ENCODE measurements around the gene PPL. TPM values are rescaled to one million over a fixed set of nuclear protein-coding genes. Genes with fewer than 3 reads are reported as not detected.

The PPL gene
- total RNA-seq, 1 experiment from 2014 or later, result 56.4 TPM

DNA sequence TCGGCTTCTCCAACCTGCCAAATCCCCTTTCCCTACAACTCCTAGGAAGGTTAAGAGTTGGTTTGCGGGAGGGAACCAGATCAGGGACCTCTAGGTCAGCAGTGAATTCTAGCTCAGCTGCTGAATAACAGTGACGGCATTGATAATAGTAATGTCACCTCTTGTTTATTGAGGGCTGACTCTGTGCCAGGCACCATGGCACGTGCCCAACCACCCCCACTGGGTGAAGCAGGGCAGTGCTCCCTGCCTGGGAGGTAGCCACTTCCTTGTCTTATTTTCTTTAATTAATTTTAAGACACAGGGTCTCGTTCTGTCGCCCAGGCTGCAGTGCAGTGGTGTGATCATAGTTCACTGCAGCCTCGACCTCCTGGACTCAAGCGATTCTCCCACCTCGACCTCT is 5.5 kb upstream of the PPL start:
- no peak for TF ChIP-seq EZH2 (IDR thresholded peaks at IDR 0.05)
- TF ChIP-seq SP1 (IDR thresholded peaks at IDR 0.05; ENCODE audit: low read depth), result no peak
- 0 out of 2 replicates have a peak, but pooled peaks have one; percentile 5 for TF ChIP-seq POLR2AphosphoS5 (IDR thresholded peaks at IDR 0.05; ENCODE audit: low read depth, low read length)
- TF ChIP-seq, protein P1, sequence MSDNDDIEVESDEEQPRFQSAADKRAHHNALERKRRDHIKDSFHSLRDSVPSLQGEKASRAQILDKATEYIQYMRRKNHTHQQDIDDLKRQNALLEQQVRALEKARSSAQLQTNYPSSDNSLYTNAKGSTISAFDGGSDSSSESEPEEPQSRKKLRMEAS (IDR thresholded peaks at IDR 0.05), result no peak
- CTCF ChIA-PET, result no interaction called here
- H3K4me1 ChIP-seq (ENCODE audit: control insufficient read depth in 1 of 2, insufficient read depth in 2 of 2, low read length in 2 of 2), result peaks cover 63 to 91% of the 10 kb centered on the region in 2 experiments

DNA sequence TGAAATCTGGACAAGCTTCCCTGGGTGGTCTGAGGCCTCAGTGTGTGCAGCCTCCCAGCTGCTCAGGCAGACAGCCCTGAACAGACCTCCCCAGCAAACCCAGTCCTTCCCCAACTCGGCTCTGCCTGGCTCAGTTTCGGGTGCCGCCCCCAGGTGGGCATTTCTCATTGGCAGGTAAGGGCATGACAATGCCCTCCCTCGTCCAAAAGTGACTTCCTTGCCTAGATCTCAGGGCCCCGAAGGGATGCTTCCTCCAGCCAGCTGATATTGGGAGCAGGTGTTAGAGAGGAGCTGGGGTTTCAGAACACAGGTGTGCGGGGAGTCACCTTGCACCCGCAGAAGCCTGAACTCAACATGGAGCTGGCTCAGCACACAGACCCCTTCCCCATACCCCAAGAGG is 3.8 kb upstream of the PPL start:
- RAD21 ChIA-PET (ENCODE audit: low non-redundant PET in 1 of 2, low total read pairs in 2 of 2, uncharacterized antibody in 2 of 2, unreplicated experiment in 2 of 2), result no interaction called here
- Histone ChIP-seq H3K9me3 (ENCODE audit: control insufficient read depth in 1 of 2, insufficient read depth in 1 of 2, low read depth in 1 of 2, low read length in 2 of 2) (no peaks in the 10 kb centered on the region), H3K27ac (ENCODE audit: low read depth, low read length) (no peak overlapping the region; the same call in 1 of the 2 replicates), H2AFZ (ENCODE audit: low read depth, low read length, poor library complexity, severe bottlenecking) (no peak overlapping the region), H3K4me1 (ENCODE audit: control insufficient read depth in 1 of 2, insufficient read depth in 2 of 2, low read length in 2 of 2) (peaks cover 55 to 92% of the 10 kb centered on the region in 2 experiments), H3K79me2 (ENCODE audit: insufficient read depth, low read length) (no peaks in the 10 kb centered on the region; the same call in 1 of the 2 replicates), H3K9me2 (ENCODE audit: insufficient read depth) (no peaks in the 10 kb centered on the region), H3K4me2 (ENCODE audit: low read length) (peak overlapping the region; percentile 58), H4K20me1 (ENCODE audit: insufficient read depth) (no peaks in the 10 kb centered on the region), H3K4me3 (replicated peaks in 1 of 2; ENCODE audit: low read depth in 1 of 2, low read length in 2 of 2) (no peak overlapping the region), H3K9ac (ENCODE audit: low read length) (no peak overlapping the region), H3K36me3 (ENCODE audit: control insufficient read depth in 1 of 2, insufficient read depth in 2 of 2, low read length in 2 of 2) (no peaks in the 10 kb centered on the region), H3K27me3 (ENCODE audit: insufficient read depth, low read length) (no peaks in the 10 kb centered on the region)
- no peak for ATAC-seq
- DNase-seq (ENCODE audit: low read depth, low spot score), result no peak
- CTCF ChIA-PET, result no interaction called here
- intact Hi-C loops (cut with micrococcal nuclease), result loop anchor here (5.0 kb wide), 2 partner anchors 208 to 318 kb away; partner anchors contain the start of genes ANKS3, DNAAF8 and MGRN1
- POLR2A ChIA-PET, result no interaction called here
- BruUV-seq (replicated peaks), result no TSS peak
- TF ChIP-seq FOSL1 (IDR thresholded peaks at IDR 0.05; ENCODE audit: low read depth) (no peak), ZNF274 (IDR thresholded peaks at IDR 0.05; ENCODE audit: low read depth, low read length) (no peak), SP1 (IDR thresholded peaks at IDR 0.05; ENCODE audit: low read depth) (no peak), CEBPB (IDR thresholded peaks at IDR 0.05; ENCODE audit: low read depth) (no peak), SRF (IDR thresholded peaks at IDR 0.05; ENCODE audit: low read depth) (no peak), JUND (IDR thresholded peaks at IDR 0.05) (no peak), POLR2A (IDR thresholded peaks at IDR 0.05; ENCODE audit: borderline replicate concordance, extremely low read depth, insufficient read depth, insufficient read length) (no peak), POLR2AphosphoS5 (IDR thresholded peaks at IDR 0.05; ENCODE audit: low read depth, low read length) (no peak), TCF7L2 (IDR thresholded peaks at IDR 0.05; ENCODE audit: borderline replicate concordance, extremely low read depth, insufficient read depth, insufficient read length) (no peak), CBX3 (IDR thresholded peaks at IDR 0.05; ENCODE audit: low read depth) (no peak), ZFX (IDR thresholded peaks at IDR 0.05) (no peak), YY1 (IDR thresholded peaks at IDR 0.05; ENCODE audit: extremely low read depth, insufficient replicate concordance, low read depth, low read length) (no peak)
- TF ChIP-seq, protein P2, sequence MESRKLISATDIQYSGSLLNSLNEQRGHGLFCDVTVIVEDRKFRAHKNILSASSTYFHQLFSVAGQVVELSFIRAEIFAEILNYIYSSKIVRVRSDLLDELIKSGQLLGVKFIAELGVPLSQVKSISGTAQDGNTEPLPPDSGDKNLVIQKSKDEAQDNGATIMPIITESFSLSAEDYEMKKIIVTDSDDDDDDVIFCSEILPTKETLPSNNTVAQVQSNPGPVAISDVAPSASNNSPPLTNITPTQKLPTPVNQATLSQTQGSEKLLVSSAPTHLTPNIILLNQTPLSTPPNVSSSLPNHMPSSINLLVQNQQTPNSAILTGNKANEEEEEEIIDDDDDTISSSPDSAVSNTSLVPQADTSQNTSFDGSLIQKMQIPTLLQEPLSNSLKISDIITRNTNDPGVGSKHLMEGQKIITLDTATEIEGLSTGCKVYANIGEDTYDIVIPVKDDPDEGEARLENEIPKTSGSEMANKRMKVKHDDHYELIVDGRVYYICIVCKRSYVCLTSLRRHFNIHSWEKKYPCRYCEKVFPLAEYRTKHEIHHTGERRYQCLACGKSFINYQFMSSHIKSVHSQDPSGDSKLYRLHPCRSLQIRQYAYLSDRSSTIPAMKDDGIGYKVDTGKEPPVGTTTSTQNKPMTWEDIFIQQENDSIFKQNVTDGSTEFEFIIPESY (IDR thresholded peaks at IDR 0.05; ENCODE audit: extremely low read depth, insufficient replicate concordance, low read length), result no peak
- TF ChIP-seq, protein P3, sequence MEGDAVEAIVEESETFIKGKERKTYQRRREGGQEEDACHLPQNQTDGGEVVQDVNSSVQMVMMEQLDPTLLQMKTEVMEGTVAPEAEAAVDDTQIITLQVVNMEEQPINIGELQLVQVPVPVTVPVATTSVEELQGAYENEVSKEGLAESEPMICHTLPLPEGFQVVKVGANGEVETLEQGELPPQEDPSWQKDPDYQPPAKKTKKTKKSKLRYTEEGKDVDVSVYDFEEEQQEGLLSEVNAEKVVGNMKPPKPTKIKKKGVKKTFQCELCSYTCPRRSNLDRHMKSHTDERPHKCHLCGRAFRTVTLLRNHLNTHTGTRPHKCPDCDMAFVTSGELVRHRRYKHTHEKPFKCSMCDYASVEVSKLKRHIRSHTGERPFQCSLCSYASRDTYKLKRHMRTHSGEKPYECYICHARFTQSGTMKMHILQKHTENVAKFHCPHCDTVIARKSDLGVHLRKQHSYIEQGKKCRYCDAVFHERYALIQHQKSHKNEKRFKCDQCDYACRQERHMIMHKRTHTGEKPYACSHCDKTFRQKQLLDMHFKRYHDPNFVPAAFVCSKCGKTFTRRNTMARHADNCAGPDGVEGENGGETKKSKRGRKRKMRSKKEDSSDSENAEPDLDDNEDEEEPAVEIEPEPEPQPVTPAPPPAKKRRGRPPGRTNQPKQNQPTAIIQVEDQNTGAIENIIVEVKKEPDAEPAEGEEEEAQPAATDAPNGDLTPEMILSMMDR (IDR thresholded peaks at IDR 0.05 in 2 of 3, conservative IDR thresholded peaks at IDR 0.05 in 1 of 3; ENCODE audit: borderline replicate concordance in 1 of 3, insufficient read depth in 1 of 3, low read depth in 2 of 3, low read length in 2 of 3), result no peak
- TF ChIP-seq, protein P1 (IDR thresholded peaks at IDR 0.05), result no peak

More for the DNA sequence above, 5.5 kb upstream of the PPL start:
- H3K4me3 ChIP-seq (replicated peaks in 1 of 2; ENCODE audit: low read depth in 1 of 2, low read length in 2 of 2), result peak overlapping the region; percentile 6 to 50
- H3K36me3 ChIP-seq (ENCODE audit: control insufficient read depth in 1 of 2, insufficient read depth in 2 of 2, low read length in 2 of 2), result no peaks in the 10 kb centered on the region
- H3K27ac ChIP-seq (ENCODE audit: low read depth, low read length), result peak overlapping the region; percentile 100
- no peaks in the 10 kb centered on the region for H3K27me3 ChIP-seq (ENCODE audit: insufficient read depth, low read length)
- ATAC-seq, result no peak
- H3K4me2 ChIP-seq (ENCODE audit: low read length), result peak overlapping the region; percentile 70
- no peaks in the 10 kb centered on the region for H3K9me2 ChIP-seq (ENCODE audit: insufficient read depth)
- ChIA-PET POLR2A (interaction anchor here (0.8 to 1.4 kb wide), 2 partner anchors 11 to 26 kb away, joined by 3 read pairs; no protein-coding TSS in a partner anchor), RAD21 (ENCODE audit: low non-redundant PET in 1 of 2, low total read pairs in 2 of 2, uncharacterized antibody in 2 of 2, unreplicated experiment in 2 of 2) (interaction anchor here in 1 of 2 experiments (0.6 kb wide), 1 partner anchor 266 kb away, joined by 4 read pairs; no protein-coding TSS in a partner anchor)
- H3K79me2 ChIP-seq (ENCODE audit: insufficient read depth, low read length), result no peaks in the 10 kb centered on the region
- H2AFZ ChIP-seq (ENCODE audit: low read depth, low read length, poor library complexity, severe bottlenecking), result no peak overlapping the region
- intact Hi-C loops (cut with micrococcal nuclease), result loop anchor here (5.0 kb wide), 2 partner anchors 210 to 320 kb away; partner anchors contain the start of genes ANKS3, DNAAF8 and MGRN1
- DNase-seq (ENCODE audit: low read depth, low spot score), result no peak
- H3K9me3 ChIP-seq (ENCODE audit: control insufficient read depth in 1 of 2, insufficient read depth in 1 of 2, low read depth in 1 of 2, low read length in 2 of 2), result no peaks in the 10 kb centered on the region
- H4K20me1 ChIP-seq (ENCODE audit: insufficient read depth), result no peaks in the 10 kb centered on the region
- BruUV-seq (replicated peaks), result no TSS peak
- H3K9ac ChIP-seq (ENCODE audit: low read length), result peak overlapping the region; percentile 76
